ENCODE data around the gene PTBP1. TPM values are rescaled to one million over a fixed set of nuclear protein-coding genes. Genes with fewer than 3 reads are reported as not detected.

PTBP1 gene
- 113 and 124 TPM in 2 replicates for total RNA-seq

DNA sequence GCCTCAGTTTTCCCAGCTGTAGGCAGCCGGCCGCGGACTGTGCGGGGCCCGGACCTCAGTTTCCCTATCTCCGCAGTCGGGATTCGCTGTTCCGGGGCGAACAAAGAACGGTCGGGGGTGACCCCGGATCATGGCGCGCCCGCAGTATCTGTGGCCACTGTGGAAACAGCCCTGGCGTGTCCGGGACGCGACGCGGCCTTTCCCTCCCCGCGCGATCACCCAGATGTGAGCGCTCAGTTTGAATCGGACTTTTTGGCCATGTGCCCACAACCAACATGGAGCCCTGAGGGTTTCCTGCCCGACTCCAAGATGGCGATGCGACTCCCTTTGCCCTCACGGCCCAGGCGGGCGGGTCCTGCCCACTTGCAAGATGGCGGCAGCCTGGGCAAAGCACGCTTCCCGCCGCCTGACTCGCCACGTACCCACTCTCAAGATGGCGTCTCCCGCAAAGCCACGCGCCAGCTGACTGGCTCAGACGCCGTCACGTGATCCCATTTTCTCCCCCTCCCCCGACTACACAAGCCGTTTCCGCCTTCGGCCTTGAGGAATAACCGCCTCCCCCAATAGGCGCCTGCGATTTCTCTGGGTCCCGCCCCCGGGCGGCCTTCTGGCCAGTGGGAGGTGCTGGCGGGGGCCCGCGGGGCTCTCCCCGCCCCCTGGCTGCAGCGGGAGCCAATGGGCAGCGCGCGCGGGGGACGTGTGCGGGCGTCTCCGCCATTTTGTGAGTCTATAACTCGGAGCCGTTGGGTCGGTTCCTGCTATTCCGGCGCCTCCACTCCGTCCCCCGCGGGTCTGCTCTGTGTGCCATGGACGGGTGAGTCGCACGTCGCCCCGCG lies at the start of gene PTBP1:
PTBP1 (plus strand) TSS at position 761 of the 836 bp plus-strand sequence; CDS start at position 807, 46 bp downstream.
- DNase-seq (ENCODE audit: low read depth in 2 of 2) = peak; percentile 100

DNA sequence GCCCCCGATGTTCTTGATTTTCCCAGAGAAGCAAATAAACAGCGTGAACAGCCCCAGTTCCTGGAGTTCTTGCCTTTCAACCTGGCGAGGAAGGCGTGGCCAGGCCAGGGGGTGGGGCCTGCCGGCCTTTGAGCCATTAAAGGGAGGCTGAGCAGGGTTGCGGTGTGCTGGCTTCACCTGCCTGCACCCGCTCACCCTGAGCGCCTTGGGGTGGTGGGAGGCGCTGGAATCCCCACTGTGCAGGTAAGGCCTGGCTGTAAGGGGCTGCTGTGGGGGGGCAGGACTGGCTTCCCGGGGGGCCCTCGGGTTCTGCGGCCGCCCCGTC lies 49.0 kb upstream of the PTBP1 start:
- DNase-seq (ENCODE audit: low read depth in 2 of 2) = no peak

- DNase-seq (ENCODE audit: low read depth in 2 of 2) = no peak
These were observed 47.4 kb upstream of the PTBP1 start for GRCh38 chr19:749811-750210.

- no peak for DNase-seq (ENCODE audit: low read depth in 2 of 2)
These were observed 46.4 kb upstream of the PTBP1 start, which contains the start of gene MISP for GRCh38 chr19:750640-751423. Gene MISP, plus strand, starts transcription at chr19:751112. Its CDS starts 5,835 bp downstream, at chr19:756947.

DNA sequence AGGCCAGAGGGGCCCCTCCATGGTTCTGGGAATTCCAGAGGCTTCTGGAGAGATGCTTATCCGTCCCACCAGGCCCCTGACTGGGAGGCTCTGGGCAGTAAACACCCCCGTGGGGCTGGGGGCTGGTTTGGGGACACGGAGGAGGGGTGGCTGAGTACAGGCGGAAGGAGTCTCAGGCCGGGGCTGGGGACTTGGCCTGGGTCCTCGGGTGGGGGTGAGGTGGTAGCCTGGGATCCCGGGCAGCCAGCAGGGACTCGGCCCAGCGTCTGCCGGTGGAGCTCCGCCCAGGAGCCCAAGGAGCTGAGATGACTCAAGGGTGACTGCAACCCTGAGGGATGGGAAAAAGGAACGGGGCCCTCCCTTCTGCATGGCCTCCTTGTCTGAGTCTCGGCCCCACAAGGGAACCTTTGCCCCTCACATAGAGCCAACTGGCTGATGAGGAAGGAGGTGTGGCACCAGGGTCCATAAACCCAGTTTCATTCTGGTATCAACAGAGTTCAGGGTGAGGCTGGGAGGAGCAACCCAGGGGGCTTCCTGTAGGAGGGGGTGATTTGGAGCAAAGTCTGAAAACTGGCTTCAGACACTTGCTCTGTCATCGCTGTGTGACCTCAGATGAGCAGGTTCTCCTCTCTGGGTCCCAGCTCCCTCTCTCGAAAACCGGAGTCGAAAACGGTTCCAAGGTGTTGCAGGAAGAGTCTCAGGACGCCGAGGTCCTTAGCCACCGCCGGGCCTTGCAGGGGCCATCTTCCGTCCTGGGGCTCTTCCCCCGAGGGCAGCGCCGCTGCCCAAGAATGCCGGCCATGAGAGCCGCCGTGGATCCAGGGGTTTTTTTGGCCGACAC lies 45.5 kb upstream of the PTBP1 start:
- peak in 1 of 2 donors; percentile 65 for DNase-seq (ENCODE audit: low read depth in 2 of 2)

GRCh38 chr19:752652-753517 lies 44.4 kb upstream of the PTBP1 start:
- peak; percentile 56 to 67 for DNase-seq (ENCODE audit: low read depth in 2 of 2)

GRCh38 chr19:754530-754929 lies 42.7 kb upstream of the PTBP1 start:
- no peak for DNase-seq (ENCODE audit: low read depth in 2 of 2)

- DNase-seq (ENCODE audit: low read depth in 2 of 2) = no peak
These were observed 42.2 kb upstream of the PTBP1 start for GRCh38 chr19:755063-755462.

GRCh38 chr19:756236-756635 lies 41.0 kb upstream of the PTBP1 start:
- DNase-seq (ENCODE audit: low read depth in 2 of 2) = peak; percentile 24 to 65

DNA sequence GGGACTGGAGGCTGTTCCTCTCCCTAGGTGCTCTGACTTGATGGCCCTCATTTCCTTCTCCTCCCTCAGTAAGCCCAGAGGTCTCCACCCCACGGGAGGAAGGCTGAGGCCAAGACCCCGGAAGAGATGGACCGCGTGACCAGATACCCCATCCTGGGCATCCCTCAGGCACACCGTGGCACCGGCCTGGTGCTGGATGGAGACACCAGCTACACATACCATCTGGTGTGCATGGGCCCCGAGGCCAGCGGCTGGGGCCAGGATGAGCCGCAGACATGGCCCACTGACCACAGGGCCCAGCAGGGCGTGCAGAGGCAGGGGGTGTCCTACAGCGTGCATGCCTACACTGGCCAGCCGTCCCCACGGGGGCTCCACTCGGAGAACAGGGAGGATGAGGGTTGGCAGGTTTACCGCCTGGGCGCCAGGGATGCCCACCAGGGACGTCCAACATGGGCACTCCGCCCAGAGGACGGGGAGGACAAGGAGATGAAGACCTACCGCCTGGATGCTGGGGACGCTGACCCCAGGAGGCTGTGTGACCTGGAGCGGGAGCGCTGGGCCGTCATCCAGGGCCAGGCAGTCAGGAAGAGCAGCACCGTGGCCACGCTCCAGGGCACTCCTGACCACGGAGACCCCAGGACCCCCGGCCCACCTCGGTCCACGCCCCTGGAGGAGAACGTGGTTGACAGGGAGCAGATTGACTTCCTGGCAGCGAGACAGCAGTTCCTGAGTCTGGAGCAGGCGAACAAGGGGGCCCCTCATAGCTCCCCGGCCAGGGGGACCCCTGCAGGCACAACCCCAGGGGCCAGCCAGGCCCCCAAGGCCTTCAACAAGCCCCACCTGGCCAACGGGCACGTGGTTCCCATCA lies 40.2 kb upstream of the PTBP1 start:
- DNase-seq (ENCODE audit: low read depth in 2 of 2) = no peak

- no peak for DNase-seq (ENCODE audit: low read depth in 2 of 2)
These were observed 39.2 kb upstream of the PTBP1 start for GRCh38 chr19:757811-758668.

DNA sequence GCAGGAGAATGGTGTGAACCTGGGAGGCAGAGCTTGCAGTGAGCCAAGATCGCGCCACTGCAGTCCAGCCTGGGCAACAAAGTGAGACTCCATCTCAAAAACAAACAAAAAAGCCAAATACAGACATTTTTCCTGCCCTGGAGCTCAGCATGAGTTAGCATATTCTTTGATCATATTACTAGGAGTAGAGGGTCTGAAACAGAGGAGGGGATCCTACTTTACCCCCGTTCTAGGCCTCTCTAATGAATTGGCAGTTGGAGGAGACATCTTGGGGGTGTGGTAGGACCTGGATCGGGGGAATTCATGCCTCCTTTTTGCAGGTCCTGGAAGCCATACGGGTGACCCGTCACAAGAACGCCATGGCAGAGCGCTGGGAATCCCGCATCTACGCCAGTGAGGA lies 34.1 kb upstream of the PTBP1 start:
- no peak for DNase-seq (ENCODE audit: low read depth in 2 of 2)

DNA sequence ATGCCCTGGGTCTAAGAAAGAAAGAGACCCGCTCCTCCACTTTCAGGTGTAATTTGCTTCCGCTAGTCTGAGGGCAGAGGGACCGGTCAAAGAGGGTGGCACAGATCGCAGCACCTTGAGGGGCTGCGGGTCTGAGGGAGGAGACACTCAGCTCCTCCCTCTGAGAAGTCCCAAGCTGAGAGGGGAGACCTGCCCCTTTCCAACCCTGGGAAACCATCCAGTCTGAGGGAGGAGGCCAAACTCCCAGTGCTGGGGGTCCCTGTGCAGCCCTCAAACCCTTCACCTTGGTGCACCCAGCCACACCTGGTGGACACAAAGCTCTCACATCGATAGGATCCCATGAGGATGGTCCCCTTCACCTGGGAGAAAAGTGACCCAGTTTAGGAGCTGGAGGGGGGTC lies 33.4 kb upstream of the PTBP1 start:
- no peak for DNase-seq (ENCODE audit: low read depth in 2 of 2)

- DNase-seq (ENCODE audit: low read depth in 2 of 2) = no peak
These were observed 33.0 kb upstream of the PTBP1 start for GRCh38 chr19:764301-764700.

- no peak for DNase-seq (ENCODE audit: low read depth in 2 of 2)
These were observed 32.0 kb upstream of the PTBP1 start for GRCh38 chr19:765179-765738.

- no peak for DNase-seq (ENCODE audit: low read depth in 2 of 2)
These were observed 28.8 kb upstream of the PTBP1 start for GRCh38 chr19:768424-768823.

- no peak for DNase-seq (ENCODE audit: low read depth in 2 of 2)
These were observed 27.6 kb upstream of the PTBP1 start for GRCh38 chr19:769616-770015.

DNA sequence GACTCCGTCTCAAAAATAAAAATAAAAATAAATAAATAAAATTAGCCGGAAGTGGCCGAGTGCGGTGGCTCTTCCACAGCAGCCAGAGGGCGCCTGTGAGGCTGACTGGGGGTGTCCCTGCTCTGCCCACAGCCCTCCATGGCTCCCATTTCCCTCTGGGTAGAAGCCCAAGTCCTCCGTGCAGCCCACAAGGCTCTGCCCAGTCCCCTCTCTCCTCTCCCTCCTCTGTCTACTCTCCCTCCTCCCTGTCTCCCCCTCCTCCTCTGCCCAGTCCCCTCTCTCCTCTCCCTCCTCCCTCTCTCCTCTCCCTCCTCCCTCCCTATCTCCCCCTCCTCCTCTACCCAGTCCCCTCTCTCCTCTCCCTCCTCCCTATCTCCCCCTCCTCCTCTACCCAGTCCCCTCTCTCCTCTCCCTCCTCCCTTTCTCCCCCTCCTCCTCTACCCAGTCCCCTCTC lies 25.9 kb upstream of the PTBP1 start:
- DNase-seq (ENCODE audit: low read depth in 2 of 2) = peak; percentile 70 to 82
